HepG2 (cell line): ENCODE results near the gene EEF1AKMT4. TPM values are rescaled to one million over a fixed set of nuclear protein-coding genes. Genes with fewer than 3 reads are reported as not detected.

Experiments
- ELF3 ChIP-seq: IDR thresholded peaks from 2 replicates; pipeline ENCODE4 v1.6.1; 2016; ENCODE audit warnings: missing genetic modification reagents, missing compliant biosample characterization
- FOSL2 ChIP-seq: sonication (generic); formaldehyde crosslinking; IDR thresholded peaks from 2 replicates; pipeline ENCODE4 v1.4.0; 2020; ENCODE audit warnings: missing genetic modification reagents
- GABPB1 ChIP-seq: IDR thresholded peaks from 2 replicates; pipeline ENCODE4 v1.6.1; 2016; ENCODE audit warnings: mild to moderate bottlenecking, missing genetic modification reagents, moderate library complexity, missing compliant biosample characterization
- HDAC1 ChIP-seq: sonication (generic); formaldehyde crosslinking; IDR thresholded peaks from 2 replicates; pipeline ENCODE4 v1.5.1; 2020; ENCODE audit warnings: mild to moderate bottlenecking, missing genetic modification reagents
- HNF1A ChIP-seq, 2 experiments: sonication (generic) in 1 of 2; formaldehyde crosslinking in 1 of 2; IDR thresholded peaks; 2 replicates each; pipeline versions ENCODE4 v1.4.0 to v1.6.1; 2016 to 2020; ENCODE audit warnings: borderline replicate concordance in 1 of 2, low read depth in 1 of 2, mild to moderate bottlenecking in 1 of 2, missing genetic modification reagents in 1 of 2
- SAP130 ChIP-seq: IDR thresholded peaks from 2 replicates; pipeline ENCODE4 v1.6.1; 2016; ENCODE audit warnings: low read depth
- SRSF9 ChIP-seq: fragments of 200-400 bp; formaldehyde crosslinking; IDR thresholded peaks from 2 replicates; pipeline ENCODE4 v1.6.1; 2018; ENCODE audit warnings: borderline replicate concordance, mild to moderate bottlenecking, low read depth, low read length; ENCODE audit not compliant: insufficient read depth, poor library complexity, severe bottlenecking
- TBX3 ChIP-seq: fragments of 450-650 bp; IDR thresholded peaks from 2 replicates; pipeline ENCODE4 v1.6.1; 2017; ENCODE audit warnings: antibody characterized with exemption, mild to moderate bottlenecking, inconsistent platforms, borderline replicate concordance
- ZNF12 ChIP-seq: sonication (generic); formaldehyde crosslinking; IDR thresholded peaks from 2 replicates; pipeline ENCODE4 v1.5.0; 2020; ENCODE audit warnings: missing genetic modification reagents
- ZNF234 ChIP-seq: sonication (generic); formaldehyde crosslinking; conservative IDR thresholded peaks from 2 replicates; pipeline ENCODE4 v1.5.1; 2020; ENCODE audit warnings: mild to moderate bottlenecking, missing genetic modification reagents
- ZNF274 ChIP-seq: sonication (generic); formaldehyde crosslinking; IDR thresholded peaks from 2 replicates; pipeline ENCODE4 v1.5.1; 2020; ENCODE audit warnings: mild to moderate bottlenecking, missing genetic modification reagents
- ZNF563 ChIP-seq: sonication (generic); formaldehyde crosslinking; IDR thresholded peaks from 2 replicates; pipeline ENCODE4 v1.8.0; 2022; ENCODE audit warnings: mild to moderate bottlenecking, moderate library complexity, missing genetic modification reagents
- polyA plus RNA-seq, 8 experiments: library from polyadenylated mRNA; depleted of rRNA in 3 of 8; stranded (reverse) in 7 of 8; unstranded in 1 of 8; fragments of >200 nt; fragmentation: Illumina TruSeq in 4 of 8; extraction: Trizol in 4 of 8; gene quantifications; 2 replicates each; pipeline versions ENCODE4 v1.2.1 to v1.2.3, GENCODE V29; 2011 to 2016; ENCODE audit warnings: low read depth in 4 of 8, missing spikeins in 1 of 8, mixed read lengths in 1 of 8; ENCODE audit not compliant: insufficient read depth in 1 of 8
- total RNA-seq, 5 experiments: library from RNA; depleted of rRNA; stranded (reverse); fragments of >200 nt; fragmentation: Illumina TruSeq; extraction: Trizol; gene quantifications; 2 replicates each; pipeline ENCODE4 v1.2.3, GENCODE V29; 2016; ENCODE audit warnings: low read depth in 1 of 5
- TF ChIP-seq, protein P1 (sequence below): sonication (generic); formaldehyde crosslinking; IDR thresholded peaks from 2 replicates; pipeline ENCODE4 v1.5.0; 2020; ENCODE audit warnings: missing genetic modification reagents, mild to moderate bottlenecking, borderline replicate concordance
- TF ChIP-seq, protein P2 (sequence below): sonication (generic); formaldehyde crosslinking; IDR thresholded peaks from 2 replicates; pipeline ENCODE4 v1.5.1; 2020; ENCODE audit warnings: missing genetic modification reagents, mild to moderate bottlenecking, borderline replicate concordance
- TF ChIP-seq, protein P3 (sequence below): sonication (generic); formaldehyde crosslinking; IDR thresholded peaks from 2 replicates; pipeline ENCODE4 v1.4.0; 2020; ENCODE audit warnings: missing genetic modification reagents

Gene EEF1AKMT4
- total and polyA plus RNA-seq, 2 of the 13 experiments (the other 11 are each of a cell fraction or from before 2014, with no cell fraction given), result 13.1 to 15.8 TPM

DNA sequence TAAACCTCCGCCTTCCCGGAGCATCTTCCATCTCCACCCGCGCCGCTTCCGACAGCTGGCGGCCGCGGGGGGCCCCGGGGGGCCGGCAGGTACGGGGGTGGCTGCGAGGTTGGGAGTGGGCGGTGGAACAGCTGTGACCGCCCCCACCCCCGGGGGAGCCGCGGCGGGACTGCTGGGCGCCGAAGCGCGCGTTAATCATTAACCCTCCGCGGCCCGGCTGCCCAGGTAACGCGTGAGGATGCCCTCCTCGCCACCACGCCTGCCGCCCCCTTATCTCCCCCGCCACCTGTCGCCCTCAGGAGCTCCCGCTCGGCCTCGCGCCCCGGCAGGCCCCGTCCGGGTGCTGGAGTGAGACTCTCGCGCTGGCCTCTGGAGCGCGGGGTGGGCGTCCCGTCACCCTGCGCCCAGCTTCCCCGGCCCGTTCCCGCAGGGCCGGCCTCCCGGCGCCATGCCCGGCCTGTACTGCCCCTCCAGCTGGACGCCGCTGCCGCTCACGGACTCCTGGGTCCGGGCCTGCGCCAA is 19.3 kb upstream of the EEF1AKMT4 start (continued):
- TF ChIP-seq, protein P1, sequence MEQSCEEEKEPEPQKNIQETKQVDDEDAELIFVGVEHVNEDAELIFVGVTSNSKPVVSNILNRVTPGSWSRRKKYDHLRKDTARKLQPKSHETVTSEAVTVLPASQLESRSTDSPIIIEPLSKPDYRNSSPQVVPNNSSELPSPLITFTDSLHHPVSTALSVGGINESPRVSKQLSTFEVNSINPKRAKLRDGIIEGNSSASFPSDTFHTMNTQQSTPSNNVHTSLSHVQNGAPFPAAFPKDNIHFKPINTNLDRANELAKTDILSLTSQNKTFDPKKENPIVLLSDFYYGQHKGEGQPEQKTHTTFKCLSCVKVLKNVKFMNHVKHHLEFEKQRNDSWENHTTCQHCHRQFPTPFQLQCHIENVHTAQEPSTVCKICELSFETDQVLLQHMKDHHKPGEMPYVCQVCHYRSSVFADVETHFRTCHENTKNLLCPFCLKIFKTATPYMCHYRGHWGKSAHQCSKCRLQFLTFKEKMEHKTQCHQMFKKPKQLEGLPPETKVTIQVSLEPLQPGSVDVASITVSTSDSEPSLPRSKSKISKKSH (CRISPR knock-in tag), result no peak
- no peak for TF ChIP-seq SRSF9
- TF ChIP-seq, protein P2, sequence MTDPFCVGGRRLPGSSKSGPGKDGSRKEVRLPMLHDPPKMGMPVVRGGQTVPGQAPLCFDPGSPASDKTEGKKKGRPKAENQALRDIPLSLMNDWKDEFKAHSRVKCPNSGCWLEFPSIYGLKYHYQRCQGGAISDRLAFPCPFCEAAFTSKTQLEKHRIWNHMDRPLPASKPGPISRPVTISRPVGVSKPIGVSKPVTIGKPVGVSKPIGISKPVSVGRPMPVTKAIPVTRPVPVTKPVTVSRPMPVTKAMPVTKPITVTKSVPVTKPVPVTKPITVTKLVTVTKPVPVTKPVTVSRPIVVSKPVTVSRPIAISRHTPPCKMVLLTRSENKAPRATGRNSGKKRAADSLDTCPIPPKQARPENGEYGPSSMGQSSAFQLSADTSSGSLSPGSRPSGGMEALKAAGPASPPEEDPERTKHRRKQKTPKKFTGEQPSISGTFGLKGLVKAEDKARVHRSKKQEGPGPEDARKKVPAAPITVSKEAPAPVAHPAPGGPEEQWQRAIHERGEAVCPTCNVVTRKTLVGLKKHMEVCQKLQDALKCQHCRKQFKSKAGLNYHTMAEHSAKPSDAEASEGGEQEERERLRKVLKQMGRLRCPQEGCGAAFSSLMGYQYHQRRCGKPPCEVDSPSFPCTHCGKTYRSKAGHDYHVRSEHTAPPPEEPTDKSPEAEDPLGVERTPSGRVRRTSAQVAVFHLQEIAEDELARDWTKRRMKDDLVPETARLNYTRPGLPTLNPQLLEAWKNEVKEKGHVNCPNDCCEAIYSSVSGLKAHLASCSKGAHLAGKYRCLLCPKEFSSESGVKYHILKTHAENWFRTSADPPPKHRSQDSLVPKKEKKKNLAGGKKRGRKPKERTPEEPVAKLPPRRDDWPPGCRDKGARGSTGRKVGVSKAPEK (CRISPR knock-in tag), result no peak
- no peak for TF ChIP-seq ELF3 (CRISPR knock-in tag)
- peak; percentile 49; the same call in 1 of the 2 replicates for TF ChIP-seq ZNF563 (CRISPR knock-in tag)
- TF ChIP-seq ZNF234 (CRISPR knock-in tag), result no peak
- no peak for TF ChIP-seq ZNF12 (CRISPR knock-in tag)
- TF ChIP-seq HNF1A (IDR thresholded peaks at IDR 0.05; ENCODE audit: low read depth), result peak; percentile 65
- peak; percentile 94 for TF ChIP-seq HNF1A (CRISPR knock-in tag; IDR thresholded peaks at IDR 0.05; ENCODE audit: borderline replicate concordance)
- no peak for TF ChIP-seq FOSL2 (CRISPR knock-in tag)
- peak; percentile 15; the same call in 1 of the 2 replicates for TF ChIP-seq GABPB1 (CRISPR knock-in tag)
- TF ChIP-seq, protein P3, sequence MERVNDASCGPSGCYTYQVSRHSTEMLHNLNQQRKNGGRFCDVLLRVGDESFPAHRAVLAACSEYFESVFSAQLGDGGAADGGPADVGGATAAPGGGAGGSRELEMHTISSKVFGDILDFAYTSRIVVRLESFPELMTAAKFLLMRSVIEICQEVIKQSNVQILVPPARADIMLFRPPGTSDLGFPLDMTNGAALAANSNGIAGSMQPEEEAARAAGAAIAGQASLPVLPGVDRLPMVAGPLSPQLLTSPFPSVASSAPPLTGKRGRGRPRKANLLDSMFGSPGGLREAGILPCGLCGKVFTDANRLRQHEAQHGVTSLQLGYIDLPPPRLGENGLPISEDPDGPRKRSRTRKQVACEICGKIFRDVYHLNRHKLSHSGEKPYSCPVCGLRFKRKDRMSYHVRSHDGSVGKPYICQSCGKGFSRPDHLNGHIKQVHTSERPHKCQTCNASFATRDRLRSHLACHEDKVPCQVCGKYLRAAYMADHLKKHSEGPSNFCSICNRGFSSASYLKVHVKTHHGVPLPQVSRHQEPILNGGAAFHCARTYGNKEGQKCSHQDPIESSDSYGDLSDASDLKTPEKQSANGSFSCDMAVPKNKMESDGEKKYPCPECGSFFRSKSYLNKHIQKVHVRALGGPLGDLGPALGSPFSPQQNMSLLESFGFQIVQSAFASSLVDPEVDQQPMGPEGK (CRISPR knock-in tag), result peak; percentile 90
- peak; percentile 57; the same call in 1 of the 2 replicates for TF ChIP-seq ZNF274
- TF ChIP-seq HDAC1 (CRISPR knock-in tag), result 0 out of 2 replicates have a peak, but pooled peaks have one; percentile 34
- 0 out of 2 replicates have a peak, but pooled peaks have one; percentile 16 for TF ChIP-seq SAP130 (CRISPR knock-in tag)
- TF ChIP-seq TBX3, result no peak
